ENCODE measurements around the gene AP3S2.
"Not testable (repeated sequence)": the region's sequence is repeated elsewhere in the genome, so short reads cannot be mapped to it uniquely, and the experiment has no call there.

The AP3S2 gene

GRCh38 chr15:89893696-89894447, at the start of gene AP3S2:
TSS of gene AP3S2 (minus strand) at chr15:89893994. CDS start at chr15:89893949, 45 bp downstream.
- DNase-seq (ENCODE audit: low read depth, low spot score) = peak; percentile 92

GRCh38 chr15:89939910-89940309, 46.1 kb upstream of the AP3S2 start:
- DNase-seq (ENCODE audit: low read depth, low spot score) = no peak

More at GRCh38 chr15:89893696-89894447, at the start of gene AP3S2:
- peaks cover 5% of the 10 kb centered on the region for H3K4me1 ChIP-seq (ENCODE audit: insufficient read depth, insufficient read length)
- H3K36me3 ChIP-seq (ENCODE audit: insufficient read depth, insufficient read length, low read length) = peaks cover under 1% of the 10 kb centered on the region
- H3K9me3 ChIP-seq (ENCODE audit: insufficient read depth, low read length) = no peaks in the 10 kb centered on the region
- peak within 1 kb of the TSS; percentile 94 for H3K9ac ChIP-seq (ENCODE audit: insufficient read length, low read depth)
- TF ChIP-seq SUZ12 (IDR thresholded peaks at IDR 0.05; ENCODE audit: extremely low read depth, insufficient read depth, insufficient read length) (no peak), YY1 (IDR thresholded peaks at IDR 0.05; ENCODE audit: insufficient read depth, insufficient read length) (no peak), ZNF274 (IDR thresholded peaks at IDR 0.05; ENCODE audit: low read depth, low read length) (no peak)
- no peaks in the 10 kb centered on the region for H3K27me3 ChIP-seq (ENCODE audit: insufficient read depth, insufficient read length)
- peak within 1 kb of the TSS; percentile 90 for H3K4me3 ChIP-seq (ENCODE audit: insufficient read length, low read depth)

GRCh38 chr15:89939377-89939776, 45.6 kb upstream of the AP3S2 start:
- H3K36me3 ChIP-seq (ENCODE audit: insufficient read depth, insufficient read length, low read length); H3K9ac ChIP-seq (ENCODE audit: insufficient read length, low read depth); DNase-seq (ENCODE audit: low read depth, low spot score); H3K27me3 ChIP-seq (ENCODE audit: insufficient read depth, insufficient read length); H3K4me1 ChIP-seq (ENCODE audit: insufficient read depth, insufficient read length); H3K9me3 ChIP-seq (ENCODE audit: insufficient read depth, low read length); H3K4me3 ChIP-seq (ENCODE audit: insufficient read length, low read depth): not testable (repeated sequence)

More at GRCh38 chr15:89939910-89940309, 46.1 kb upstream of the AP3S2 start:
- H3K9me3 ChIP-seq (ENCODE audit: insufficient read depth, low read length) = no peaks in the 10 kb centered on the region
- no peaks in the 10 kb centered on the region for H3K27me3 ChIP-seq (ENCODE audit: insufficient read depth, insufficient read length)
- no peak overlapping the region for H3K9ac ChIP-seq (ENCODE audit: insufficient read length, low read depth)
- TF ChIP-seq SUZ12 (IDR thresholded peaks at IDR 0.05; ENCODE audit: extremely low read depth, insufficient read depth, insufficient read length) (no peak), ZNF274 (IDR thresholded peaks at IDR 0.05; ENCODE audit: low read depth, low read length) (no peak), YY1 (IDR thresholded peaks at IDR 0.05; ENCODE audit: insufficient read depth, insufficient read length) (no peak)
- H3K4me1 ChIP-seq (ENCODE audit: insufficient read depth, insufficient read length) = no peaks in the 10 kb centered on the region
- no peaks in the 10 kb centered on the region for H3K36me3 ChIP-seq (ENCODE audit: insufficient read depth, insufficient read length, low read length)
- no peak overlapping the region for H3K4me3 ChIP-seq (ENCODE audit: insufficient read length, low read depth)

DNA sequence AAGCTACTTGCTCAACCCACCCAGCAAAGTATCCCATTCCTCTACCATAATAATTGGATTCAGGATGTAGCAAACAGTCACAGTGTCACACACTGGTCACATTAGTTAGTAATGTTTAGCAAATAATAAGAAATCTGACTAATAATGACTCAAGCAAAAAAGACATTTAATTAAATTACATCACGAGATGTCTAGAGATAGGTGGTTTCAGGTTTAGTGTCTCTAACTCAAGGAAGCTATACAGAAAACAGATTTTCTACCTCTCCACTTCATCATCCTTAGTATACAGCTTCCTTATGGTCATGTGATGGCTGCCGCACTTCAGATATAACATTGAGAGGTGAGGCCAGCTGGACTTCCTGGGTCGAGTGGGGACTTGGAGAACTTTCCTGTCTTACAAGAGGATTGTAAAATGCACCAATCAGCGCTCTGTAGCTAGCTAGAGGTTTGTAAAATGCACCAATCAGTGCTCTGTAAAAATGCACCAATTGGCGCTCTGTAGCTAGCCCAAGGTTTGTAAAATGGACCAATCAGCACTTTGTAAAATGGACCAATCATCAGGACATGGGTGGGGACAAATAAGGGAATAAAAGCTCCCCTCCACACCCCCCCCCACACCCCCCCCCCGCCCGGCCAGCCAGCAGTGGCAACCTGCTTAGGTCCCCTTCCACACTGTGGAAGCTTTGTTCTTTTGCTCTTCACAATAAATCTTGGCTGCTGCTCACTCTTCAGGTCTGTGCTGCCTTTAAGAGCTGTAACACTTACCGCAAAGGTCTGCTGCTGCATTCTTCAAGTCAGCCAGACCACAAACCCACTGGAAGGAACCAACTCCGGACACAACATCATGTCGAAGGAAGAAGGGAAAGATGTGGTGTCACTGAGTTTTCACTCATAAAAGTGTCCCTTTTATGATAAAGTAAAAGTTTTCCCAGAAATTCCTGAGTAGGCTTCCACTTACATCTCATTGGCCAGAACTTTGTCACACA, 43.9 kb upstream of the AP3S2 start:
- TF ChIP-seq SUZ12 (IDR thresholded peaks at IDR 0.05; ENCODE audit: extremely low read depth, insufficient read depth, insufficient read length) = no peak
- TF ChIP-seq YY1 (IDR thresholded peaks at IDR 0.05; ENCODE audit: insufficient read depth, insufficient read length) = no peak
- TF ChIP-seq ZNF274 (IDR thresholded peaks at IDR 0.05; ENCODE audit: low read depth, low read length) = no peak
- no peak for DNase-seq (ENCODE audit: low read depth, low spot score)
- H3K27me3 ChIP-seq (ENCODE audit: insufficient read depth, insufficient read length) = no peaks in the 10 kb centered on the region
- H3K36me3 ChIP-seq (ENCODE audit: insufficient read depth, insufficient read length, low read length) = no peaks in the 10 kb centered on the region
- peaks cover 3% of the 10 kb centered on the region for H3K4me1 ChIP-seq (ENCODE audit: insufficient read depth, insufficient read length)
- no peaks in the 10 kb centered on the region for H3K9me3 ChIP-seq (ENCODE audit: insufficient read depth, low read length)
- no peak overlapping the region for H3K4me3 ChIP-seq (ENCODE audit: insufficient read length, low read depth)
- H3K9ac ChIP-seq (ENCODE audit: insufficient read length, low read depth) = no peak overlapping the region

DNA sequence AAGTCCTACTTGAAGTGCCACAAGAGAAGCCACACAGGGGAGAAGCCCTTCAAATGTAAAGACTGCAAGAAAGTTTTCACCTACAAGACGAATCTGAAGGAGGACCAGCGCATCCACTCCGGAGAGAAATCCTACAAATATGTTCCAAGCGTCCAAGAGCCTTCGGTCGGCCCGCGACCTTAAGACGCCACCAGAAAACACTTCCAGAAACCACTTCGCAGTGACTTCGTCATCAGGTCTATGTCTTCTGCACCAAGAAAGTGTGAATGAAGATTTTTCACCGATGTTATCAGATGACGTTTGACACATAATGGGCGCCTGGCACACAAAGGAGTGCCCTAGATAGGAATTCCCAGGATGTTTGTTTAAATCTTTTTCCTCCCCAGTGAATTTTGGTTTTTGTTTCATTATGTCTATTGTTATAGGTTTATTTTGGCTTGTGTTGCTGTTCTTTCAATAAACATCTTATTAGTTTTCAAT, 43.0 kb upstream of the AP3S2 start:
- Histone ChIP-seq H3K4me1 (ENCODE audit: insufficient read depth, insufficient read length) (peaks cover 3% of the 10 kb centered on the region), H3K9me3 (ENCODE audit: insufficient read depth, low read length) (no peaks in the 10 kb centered on the region), H3K36me3 (ENCODE audit: insufficient read depth, insufficient read length, low read length) (no peaks in the 10 kb centered on the region), H3K27me3 (ENCODE audit: insufficient read depth, insufficient read length) (no peaks in the 10 kb centered on the region), H3K4me3 (ENCODE audit: insufficient read length, low read depth) (no peak overlapping the region), H3K9ac (ENCODE audit: insufficient read length, low read depth) (no peak overlapping the region)
- DNase-seq (ENCODE audit: low read depth, low spot score) = no peak
- TF ChIP-seq YY1 (IDR thresholded peaks at IDR 0.05; ENCODE audit: insufficient read depth, insufficient read length) = no peak
- TF ChIP-seq SUZ12 (IDR thresholded peaks at IDR 0.05; ENCODE audit: extremely low read depth, insufficient read depth, insufficient read length) = no peak
- no peak for TF ChIP-seq ZNF274 (IDR thresholded peaks at IDR 0.05; ENCODE audit: low read depth, low read length)

- no peaks in the 10 kb centered on the region for H3K36me3 ChIP-seq (ENCODE audit: insufficient read depth, insufficient read length, low read length)
- H3K9ac ChIP-seq (ENCODE audit: insufficient read length, low read depth) = no peak overlapping the region
- peaks cover 3% of the 10 kb centered on the region for H3K4me1 ChIP-seq (ENCODE audit: insufficient read depth, insufficient read length)
- DNase-seq (ENCODE audit: low read depth, low spot score) = no peak
- TF ChIP-seq YY1 (IDR thresholded peaks at IDR 0.05; ENCODE audit: insufficient read depth, insufficient read length) (no peak), ZNF274 (IDR thresholded peaks at IDR 0.05; ENCODE audit: low read depth, low read length) (no peak), SUZ12 (IDR thresholded peaks at IDR 0.05; ENCODE audit: extremely low read depth, insufficient read depth, insufficient read length) (no peak)
- no peak overlapping the region for H3K4me3 ChIP-seq (ENCODE audit: insufficient read length, low read depth)
- H3K27me3 ChIP-seq (ENCODE audit: insufficient read depth, insufficient read length) = no peaks in the 10 kb centered on the region
- no peaks in the 10 kb centered on the region for H3K9me3 ChIP-seq (ENCODE audit: insufficient read depth, low read length)
Observed at GRCh38 chr15:89936051-89936785, 42.4 kb upstream of the AP3S2 start.

All from NT2/D1 (cell line).